Measurements from ENCODE around the gene COL1A1. TPM values are rescaled to one million over a fixed set of nuclear protein-coding genes. Genes with fewer than 3 reads are reported as not detected.
A peak's percentile ranks its signal among the peaks of the same experiment; 100 is the strongest.

The COL1A1 gene
- total and polyA plus RNA-seq, 2 of the 13 experiments (the other 11 are each of a cell fraction or from before 2014, with no cell fraction given) = 0.05 TPM; not detected in 1

- no peak for TF ChIP-seq SMARCC2 (IDR thresholded peaks at IDR 0.05)
- no peak for TF ChIP-seq ZNF615 (CRISPR knock-in tag; IDR thresholded peaks at IDR 0.05; ENCODE audit: borderline replicate concordance)
- peak; percentile 52; the same call in 1 of the 2 replicates for TF ChIP-seq ZNF563 (CRISPR knock-in tag; IDR thresholded peaks at IDR 0.05)
- TF ChIP-seq MEF2D (CRISPR knock-in tag; IDR thresholded peaks at IDR 0.05) = no peak
- no peak for TF ChIP-seq ZNF543 (CRISPR knock-in tag; IDR thresholded peaks at IDR 0.05)
- TF ChIP-seq, protein P1, sequence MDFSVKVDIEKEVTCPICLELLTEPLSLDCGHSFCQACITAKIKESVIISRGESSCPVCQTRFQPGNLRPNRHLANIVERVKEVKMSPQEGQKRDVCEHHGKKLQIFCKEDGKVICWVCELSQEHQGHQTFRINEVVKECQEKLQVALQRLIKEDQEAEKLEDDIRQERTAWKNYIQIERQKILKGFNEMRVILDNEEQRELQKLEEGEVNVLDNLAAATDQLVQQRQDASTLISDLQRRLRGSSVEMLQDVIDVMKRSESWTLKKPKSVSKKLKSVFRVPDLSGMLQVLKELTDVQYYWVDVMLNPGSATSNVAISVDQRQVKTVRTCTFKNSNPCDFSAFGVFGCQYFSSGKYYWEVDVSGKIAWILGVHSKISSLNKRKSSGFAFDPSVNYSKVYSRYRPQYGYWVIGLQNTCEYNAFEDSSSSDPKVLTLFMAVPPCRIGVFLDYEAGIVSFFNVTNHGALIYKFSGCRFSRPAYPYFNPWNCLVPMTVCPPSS (IDR thresholded peaks at IDR 0.05) = no peak
- 0 out of 2 replicates have a peak, but pooled peaks have one; percentile 31 for TF ChIP-seq ZSCAN9 (CRISPR knock-in tag; IDR thresholded peaks at IDR 0.05; ENCODE audit: borderline replicate concordance)
- TF ChIP-seq DNMT3B (CRISPR knock-in tag; conservative IDR thresholded peaks at IDR 0.05) = peak; percentile 80; the same call in 1 of the 2 replicates
- TF ChIP-seq ZNF616 (CRISPR knock-in tag; IDR thresholded peaks at IDR 0.05; ENCODE audit: low read depth) = no peak
- peak; percentile 97 for TF ChIP-seq RAD21 (CRISPR knock-in tag; IDR thresholded peaks at IDR 0.05)
- no peak for TF ChIP-seq POLR2A (IDR thresholded peaks at IDR 0.05; ENCODE audit: insufficient read depth in 1 of 2, low read depth in 2 of 2, low read length in 2 of 2)
- TF ChIP-seq ZNF256 (CRISPR knock-in tag; conservative IDR thresholded peaks at IDR 0.05) = no peak
- 0 out of 2 replicates have a peak, but pooled peaks have one; percentile 31 for TF ChIP-seq KMT2A (CRISPR knock-in tag; IDR thresholded peaks at IDR 0.05)
- no peak for TF ChIP-seq ZFAT (CRISPR knock-in tag; conservative IDR thresholded peaks at IDR 0.05)
- no peak for TF ChIP-seq MLLT10 (CRISPR knock-in tag; IDR thresholded peaks at IDR 0.05)
- no peak for TF ChIP-seq RBM22 (optimal IDR thresholded peaks at IDR 0.05; ENCODE audit: low read length)
- TF ChIP-seq SOX13 (IDR thresholded peaks at IDR 0.05) = no peak
- peak in 1 of 2 experiments; percentile 61; a peak in 1 of 4 replicates for TF ChIP-seq SOX13 (CRISPR knock-in tag; conservative IDR thresholded peaks at IDR 0.05 in 1 of 2, IDR thresholded peaks at IDR 0.05 in 1 of 2)
- TF ChIP-seq, protein P2, sequence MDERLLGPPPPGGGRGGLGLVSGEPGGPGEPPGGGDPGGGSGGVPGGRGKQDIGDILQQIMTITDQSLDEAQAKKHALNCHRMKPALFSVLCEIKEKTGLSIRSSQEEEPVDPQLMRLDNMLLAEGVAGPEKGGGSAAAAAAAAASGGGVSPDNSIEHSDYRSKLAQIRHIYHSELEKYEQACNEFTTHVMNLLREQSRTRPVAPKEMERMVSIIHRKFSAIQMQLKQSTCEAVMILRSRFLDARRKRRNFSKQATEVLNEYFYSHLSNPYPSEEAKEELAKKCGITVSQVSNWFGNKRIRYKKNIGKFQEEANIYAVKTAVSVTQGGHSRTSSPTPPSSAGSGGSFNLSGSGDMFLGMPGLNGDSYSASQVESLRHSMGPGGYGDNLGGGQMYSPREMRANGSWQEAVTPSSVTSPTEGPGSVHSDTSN (CRISPR knock-in tag; IDR thresholded peaks at IDR 0.05) = no peak
Measured at GRCh38 chr17:50161023-50161910, 40.2 kb downstream of the COL1A1 start (continued).
